ENCODE results near the gene POPDC2. TPM values are rescaled to one million over a fixed set of nuclear protein-coding genes. Genes with fewer than 3 reads are reported as not detected.

Gene POPDC2
- total RNA-seq: 1 to 10 TPM; 1.3 to 3.4 TPM
- 1 to 10 TPM; 4.2 to 6.6 (median 5.1) TPM for polyA plus RNA-seq (ENCODE audit: insufficient read length in 6 of 6)
- long read RNA-seq, donor 1, partial matches to known transcripts: 0 of 2 reads
- long read RNA-seq, donor 1, other reads (novel, unspliced or antisense): 0 of 2 reads
- long read RNA-seq, donor 2: 0 reads
- long read RNA-seq, donor 3: 0 reads
- long read RNA-seq, donor 4, partial matches to known transcripts: 1 of 1 reads
- long read RNA-seq, donor 4, other reads (novel, unspliced or antisense): 0 of 1 reads
- long read RNA-seq, donor 5, partial matches to known transcripts: 0 of 1 reads
- long read RNA-seq, donor 5, other reads (novel, unspliced or antisense): 0 of 1 reads
- long read RNA-seq, donor 6: 0 reads
- long read RNA-seq, donor 7: 0 reads
- long read RNA-seq, donor 8, partial matches to known transcripts: 0 of 1 reads
- long read RNA-seq, donor 8, other reads (novel, unspliced or antisense): 0 of 1 reads
- long read RNA-seq, donor 9: 0 reads
- long read RNA-seq, donor 10: 0 reads
- long read RNA-seq, donor 11: 0 reads
- long read RNA-seq, donor 12: 0 reads

GRCh38 chr3:119660474-119661440 is at the start of gene POPDC2:
Gene POPDC2 (minus strand): TSS chr3:119660589. CDS start chr3:119660423, 166 bp downstream.
- DNase-seq (no peak), ATAC-seq (no peak)
- no peak within 1 kb of the TSS for H3K4me3 ChIP-seq
- no peaks in the 10 kb centered on the region for H3K27me3 ChIP-seq
- intact Hi-C loops (cut with DNase I): no loop called here
- TF ChIP-seq CTCF (IDR thresholded peaks at IDR 0.05): no peak
- H3K4me1 ChIP-seq: peaks cover 4 to 16% of the 10 kb centered on the region in 2 donors
- H3K9me3 ChIP-seq: no peaks in the 10 kb centered on the region
- no peak within 1 kb of the TSS for H3K27ac ChIP-seq
- H3K36me3 ChIP-seq: no peaks in the 10 kb centered on the region

GRCh38 chr3:119703820-119704531 is 43.6 kb upstream of the POPDC2 start:
- Histone ChIP-seq H3K27me3 (no peaks in the 10 kb centered on the region), H3K4me3 (no peak overlapping the region), H3K27ac (no peak overlapping the region), H3K4me1 (peaks cover 5 to 34% of the 10 kb centered on the region in 2 donors), H3K36me3 (no peaks in the 10 kb centered on the region), H3K9me3 (peaks cover 0 to 7% of the 10 kb centered on the region in 2 donors)
- DNase-seq (peak in 1 of 4 donors; percentile 6), ATAC-seq (no peak)
- intact Hi-C loops (cut with DNase I): no loop called here
- TF ChIP-seq CTCF (IDR thresholded peaks at IDR 0.05): no peak

GRCh38 chr3:119702530-119703527 is 42.4 kb upstream of the POPDC2 start, which contains the start of gene CFAP91:
Gene CFAP91 (plus strand): TSS chr3:119703022. CDS start chr3:119703099, 77 bp downstream.
- Histone ChIP-seq H3K36me3 (no peaks in the 10 kb centered on the region), H3K4me3 (peak within 1 kb of the TSS; percentile 31 to 51), H3K9me3 (peaks cover 0 to 7% of the 10 kb centered on the region in 2 donors), H3K4me1 (peaks cover 5 to 34% of the 10 kb centered on the region in 2 donors), H3K27ac (peak within 1 kb of the TSS in 1 of 2 donors; percentile 53), H3K27me3 (no peaks in the 10 kb centered on the region)
- no peak for TF ChIP-seq CTCF (IDR thresholded peaks at IDR 0.05)
- DNase-seq (peak; percentile 88 to 100 (median 97)), ATAC-seq (peak; percentile 100)
- intact Hi-C loops (cut with DNase I): no loop called here
